ENCODE measurements around the gene ADSS1. TPM values are rescaled to one million over a fixed set of nuclear protein-coding genes. Genes with fewer than 3 reads are reported as not detected.

The ADSS1 gene
- total RNA-seq, 1 donor from 2014 or later, result 10.3 TPM

GRCh38 chr14:104714066-104714465 is 10.0 kb upstream of the ADSS1 start:
- Histone ChIP-seq H3K4me3 (no peak overlapping the region), H3K27me3 (no peaks in the 10 kb centered on the region), H3K9me3 (no peaks in the 10 kb centered on the region), H3K36me3 (peaks cover 0 to 69% of the 10 kb centered on the region in 2 donors), H3K27ac (no peak overlapping the region), H3K4me1 (no peaks in the 10 kb centered on the region)
- intact Hi-C loops (cut with DNase I), result no loop called here
- no peak for TF ChIP-seq CTCF (IDR thresholded peaks at IDR 0.05)
- TF ChIP-seq POLR2AphosphoS5 (IDR thresholded peaks at IDR 0.05; ENCODE audit: insufficient read depth in 1 of 2, low read depth in 1 of 2), result no peak
- no peak for TF ChIP-seq POLR2A (IDR thresholded peaks at IDR 0.05)
- DNase-seq (ENCODE audit: extremely low spot score in 2 of 2), result no peak

GRCh38 chr14:104714681-104715080 is 9.3 kb upstream of the ADSS1 start:
- TF ChIP-seq POLR2AphosphoS5 (IDR thresholded peaks at IDR 0.05; ENCODE audit: insufficient read depth in 1 of 2, low read depth in 1 of 2) (no peak), POLR2A (IDR thresholded peaks at IDR 0.05) (no peak), CTCF (IDR thresholded peaks at IDR 0.05) (no peak)
- no peak for DNase-seq (ENCODE audit: extremely low spot score in 2 of 2)
- H3K27ac ChIP-seq, result no peak overlapping the region
- intact Hi-C loops (cut with DNase I), result no loop called here
- H3K4me1 ChIP-seq, result no peaks in the 10 kb centered on the region
- no peaks in the 10 kb centered on the region for H3K27me3 ChIP-seq
- no peak overlapping the region for H3K4me3 ChIP-seq
- H3K36me3 ChIP-seq, result peaks cover 0 to 69% of the 10 kb centered on the region in 2 donors
- H3K9me3 ChIP-seq, result no peaks in the 10 kb centered on the region

GRCh38 chr14:104715416-104715815 is 8.6 kb upstream of the ADSS1 start:
- H3K9me3 ChIP-seq, result no peaks in the 10 kb centered on the region
- H3K27me3 ChIP-seq, result no peaks in the 10 kb centered on the region
- TF ChIP-seq CTCF (IDR thresholded peaks at IDR 0.05) (no peak), POLR2A (IDR thresholded peaks at IDR 0.05) (no peak), POLR2AphosphoS5 (IDR thresholded peaks at IDR 0.05; ENCODE audit: insufficient read depth in 1 of 2, low read depth in 1 of 2) (no peak)
- H3K27ac ChIP-seq, result no peak overlapping the region
- H3K36me3 ChIP-seq, result peaks cover 0 to 61% of the 10 kb centered on the region in 2 donors
- no peak for DNase-seq (ENCODE audit: extremely low spot score in 2 of 2)
- H3K4me1 ChIP-seq, result no peaks in the 10 kb centered on the region
- H3K4me3 ChIP-seq, result no peak overlapping the region
- intact Hi-C loops (cut with DNase I), result no loop called here

GRCh38 chr14:104715871-104716270 is 8.2 kb upstream of the ADSS1 start:
- Histone ChIP-seq H3K27ac (no peak overlapping the region), H3K36me3 (peaks cover 0 to 58% of the 10 kb centered on the region in 2 donors), H3K4me3 (no peak overlapping the region), H3K9me3 (no peaks in the 10 kb centered on the region), H3K27me3 (no peaks in the 10 kb centered on the region), H3K4me1 (no peaks in the 10 kb centered on the region)
- intact Hi-C loops (cut with DNase I), result no loop called here
- TF ChIP-seq POLR2AphosphoS5 (IDR thresholded peaks at IDR 0.05; ENCODE audit: insufficient read depth in 1 of 2, low read depth in 1 of 2), result no peak
- no peak for TF ChIP-seq POLR2A (IDR thresholded peaks at IDR 0.05)
- TF ChIP-seq CTCF (IDR thresholded peaks at IDR 0.05), result no peak
- no peak for DNase-seq (ENCODE audit: extremely low spot score in 2 of 2)

- intact Hi-C loops (cut with DNase I), result no loop called here
Observed at GRCh38 chr14:104717137-104717536, 6.9 kb upstream of the ADSS1 start.

More at GRCh38 chr14:104717137-104717536, 6.9 kb upstream of the ADSS1 start:
- Histone ChIP-seq H3K9me3 (no peaks in the 10 kb centered on the region), H3K4me3 (no peak overlapping the region), H3K27ac (no peak overlapping the region), H3K36me3 (peaks cover 0 to 45% of the 10 kb centered on the region in 2 donors), H3K4me1 (peaks cover 2% of the 10 kb centered on the region), H3K27me3 (no peaks in the 10 kb centered on the region)
- no peak for TF ChIP-seq POLR2AphosphoS5 (IDR thresholded peaks at IDR 0.05; ENCODE audit: insufficient read depth in 1 of 2, low read depth in 1 of 2)
- no peak for TF ChIP-seq POLR2A (IDR thresholded peaks at IDR 0.05)
- no peak for TF ChIP-seq CTCF (IDR thresholded peaks at IDR 0.05)
- no peak for DNase-seq (ENCODE audit: extremely low spot score in 2 of 2)

Measured in vagina (tissue), 2 donors.